ENCODE data around the gene GLRA3. TPM values are rescaled to one million over a fixed set of nuclear protein-coding genes. Genes with fewer than 3 reads are reported as not detected.

Gene GLRA3
- polyA plus RNA-seq, 3 donors = not detected

DNA sequence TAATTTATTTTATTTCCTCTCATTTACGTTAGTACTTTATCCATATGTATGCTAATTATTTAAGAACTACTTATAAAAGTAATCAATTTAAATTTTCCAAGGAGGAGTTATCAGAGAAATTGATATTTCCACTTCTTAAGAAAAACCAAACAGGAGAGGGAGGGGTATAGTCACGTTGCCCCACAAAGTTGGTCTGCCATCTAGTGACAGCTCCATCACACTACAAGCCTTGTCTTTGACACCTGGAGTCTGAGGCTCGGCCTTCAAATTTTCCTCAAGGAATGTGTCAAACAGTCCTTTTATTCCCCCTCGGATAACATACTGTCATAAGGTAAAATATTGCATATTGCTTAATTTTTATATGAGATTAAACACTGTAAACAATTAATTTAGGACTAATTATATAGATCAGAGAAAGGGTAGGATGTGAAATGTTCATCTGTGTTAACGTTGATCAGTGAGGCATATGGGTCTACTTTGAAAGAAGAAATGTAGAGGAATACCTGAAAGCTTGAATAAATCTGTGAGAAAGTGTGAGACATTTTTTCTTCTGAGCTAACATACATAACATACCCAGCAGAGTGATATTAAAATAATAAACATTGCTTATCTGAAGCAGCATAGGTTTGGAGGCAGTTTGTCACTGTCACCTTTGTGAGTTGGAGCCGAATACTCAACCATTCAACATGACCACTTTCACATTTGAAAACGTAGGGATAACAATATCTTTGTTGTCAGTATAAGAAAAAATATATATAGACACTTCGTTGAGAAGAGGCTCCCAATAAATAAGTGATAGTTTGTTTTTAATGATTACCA, 114.4 kb downstream of the GLRA3 start:
- no peak overlapping the region for H3K4me3 Mint-ChIP-seq
- no peak overlapping the region for H3K27ac Mint-ChIP-seq
- TF ChIP-seq, protein P1, sequence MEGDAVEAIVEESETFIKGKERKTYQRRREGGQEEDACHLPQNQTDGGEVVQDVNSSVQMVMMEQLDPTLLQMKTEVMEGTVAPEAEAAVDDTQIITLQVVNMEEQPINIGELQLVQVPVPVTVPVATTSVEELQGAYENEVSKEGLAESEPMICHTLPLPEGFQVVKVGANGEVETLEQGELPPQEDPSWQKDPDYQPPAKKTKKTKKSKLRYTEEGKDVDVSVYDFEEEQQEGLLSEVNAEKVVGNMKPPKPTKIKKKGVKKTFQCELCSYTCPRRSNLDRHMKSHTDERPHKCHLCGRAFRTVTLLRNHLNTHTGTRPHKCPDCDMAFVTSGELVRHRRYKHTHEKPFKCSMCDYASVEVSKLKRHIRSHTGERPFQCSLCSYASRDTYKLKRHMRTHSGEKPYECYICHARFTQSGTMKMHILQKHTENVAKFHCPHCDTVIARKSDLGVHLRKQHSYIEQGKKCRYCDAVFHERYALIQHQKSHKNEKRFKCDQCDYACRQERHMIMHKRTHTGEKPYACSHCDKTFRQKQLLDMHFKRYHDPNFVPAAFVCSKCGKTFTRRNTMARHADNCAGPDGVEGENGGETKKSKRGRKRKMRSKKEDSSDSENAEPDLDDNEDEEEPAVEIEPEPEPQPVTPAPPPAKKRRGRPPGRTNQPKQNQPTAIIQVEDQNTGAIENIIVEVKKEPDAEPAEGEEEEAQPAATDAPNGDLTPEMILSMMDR (IDR thresholded peaks at IDR 0.05) = peak; percentile 76
- H3K9me3 Mint-ChIP-seq = no peaks in the 10 kb centered on the region
- Histone ChIP-seq H3K9me3 (replicated peaks in 1 of 2; ENCODE audit: control insufficient read depth in 1 of 2, insufficient read depth in 1 of 2, low read length in 2 of 2) (no peaks in the 10 kb centered on the region), H2AFZ (ENCODE audit: insufficient read depth, low read depth, low read length, poor library complexity, severe bottlenecking) (no peak overlapping the region), H3K79me2 (ENCODE audit: insufficient read depth, low read length) (no peaks in the 10 kb centered on the region), H3K27ac (ENCODE audit: low read depth in 1 of 2, low read length in 2 of 2) (no peak overlapping the region), H3K4me3 (replicated peaks in 1 of 3; ENCODE audit: low read depth in 2 of 3, low read length in 3 of 3) (no peak overlapping the region), H3K9ac (ENCODE audit: insufficient read depth, low read length, poor library complexity, severe bottlenecking) (no peak overlapping the region), H3K4me2 (replicated peaks; ENCODE audit: extremely low read depth, low read length, poor library complexity, severe bottlenecking) (no peak overlapping the region), H4K20me1 (ENCODE audit: insufficient read depth, low read length) (no peaks in the 10 kb centered on the region), H3K4me1 (ENCODE audit: control insufficient read depth in 1 of 2, insufficient read depth in 2 of 2, low read length in 2 of 2) (no peaks in the 10 kb centered on the region), H3K36me3 (replicated peaks in 1 of 2; ENCODE audit: control insufficient read depth in 1 of 2, insufficient read depth in 2 of 2, low read length in 2 of 2) (no peaks in the 10 kb centered on the region), H3K27me3 (ENCODE audit: control insufficient read depth in 2 of 2, insufficient read depth in 2 of 2, low read length in 2 of 2) (no peaks in the 10 kb centered on the region)
- H3K4me1 Mint-ChIP-seq = no peaks in the 10 kb centered on the region
- no peaks in the 10 kb centered on the region for H3K27me3 Mint-ChIP-seq (ENCODE audit: low read depth in 3 of 3)
- intact Hi-C loops (cut with micrococcal nuclease) = loop anchor here in 1 of 2 donors (10.0 kb wide), 1 partner anchor 350 kb away; no protein-coding TSS in a partner anchor
- no CpG with 5 or more reads among the region's 8 CpGs for WGBS (ENCODE audit: insufficient coverage)
- H3K36me3 Mint-ChIP-seq = no peaks in the 10 kb centered on the region
- peak in 2 of 3 donors; percentile 5 to 13 for DNase-seq

DNA sequence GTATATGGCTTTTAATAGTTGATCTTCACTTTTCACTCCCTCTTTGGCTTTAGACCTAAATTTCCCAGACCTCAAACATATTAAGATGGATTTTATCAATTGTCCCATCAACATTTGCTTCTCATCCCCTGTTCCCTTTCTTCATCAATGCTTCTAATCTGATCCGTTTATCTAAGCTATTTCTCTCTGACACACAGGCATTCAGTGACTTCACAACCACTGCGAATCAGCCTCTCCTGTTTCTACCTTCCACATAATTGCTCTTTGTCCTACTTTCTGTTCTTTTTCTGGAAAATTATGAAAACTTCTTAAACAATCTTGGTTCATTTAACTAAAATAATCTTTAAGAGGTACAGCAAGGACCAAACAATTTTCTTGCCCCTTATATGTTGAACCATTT, 115.2 kb downstream of the GLRA3 start:
- no peaks in the 10 kb centered on the region for H3K4me1 Mint-ChIP-seq
- no peak for DNase-seq
- no peak overlapping the region for H3K4me3 Mint-ChIP-seq
- Histone ChIP-seq H3K9me3 (replicated peaks in 1 of 2; ENCODE audit: control insufficient read depth in 1 of 2, insufficient read depth in 1 of 2, low read length in 2 of 2) (no peaks in the 10 kb centered on the region), H4K20me1 (ENCODE audit: insufficient read depth, low read length) (no peaks in the 10 kb centered on the region), H3K4me2 (replicated peaks; ENCODE audit: extremely low read depth, low read length, poor library complexity, severe bottlenecking) (no peak overlapping the region), H3K4me3 (replicated peaks in 1 of 3; ENCODE audit: low read depth in 2 of 3, low read length in 3 of 3) (no peak overlapping the region), H3K27me3 (ENCODE audit: control insufficient read depth in 2 of 2, insufficient read depth in 2 of 2, low read length in 2 of 2) (no peaks in the 10 kb centered on the region), H3K4me1 (ENCODE audit: control insufficient read depth in 1 of 2, insufficient read depth in 2 of 2, low read length in 2 of 2) (no peaks in the 10 kb centered on the region), H3K27ac (ENCODE audit: low read depth in 1 of 2, low read length in 2 of 2) (no peak overlapping the region), H3K79me2 (ENCODE audit: insufficient read depth, low read length) (no peaks in the 10 kb centered on the region), H3K36me3 (replicated peaks in 1 of 2; ENCODE audit: control insufficient read depth in 1 of 2, insufficient read depth in 2 of 2, low read length in 2 of 2) (no peaks in the 10 kb centered on the region), H2AFZ (ENCODE audit: insufficient read depth, low read depth, low read length, poor library complexity, severe bottlenecking) (no peak overlapping the region), H3K9ac (ENCODE audit: insufficient read depth, low read length, poor library complexity, severe bottlenecking) (no peak overlapping the region)
- 93% methylated on average over 1 of the region's 2 CpGs for WGBS (ENCODE audit: insufficient coverage)
- H3K27ac Mint-ChIP-seq = no peak overlapping the region
- intact Hi-C loops (cut with micrococcal nuclease) = loop anchor here in 1 of 2 donors (10.0 kb wide), 1 partner anchor 349 kb away; no protein-coding TSS in a partner anchor
- TF ChIP-seq, protein P1 (IDR thresholded peaks at IDR 0.05) = no peak
- H3K36me3 Mint-ChIP-seq = no peaks in the 10 kb centered on the region
- H3K9me3 Mint-ChIP-seq = no peaks in the 10 kb centered on the region
- H3K27me3 Mint-ChIP-seq (ENCODE audit: low read depth in 3 of 3) = peaks cover 0 to 2% (median 0%) of the 10 kb centered on the region in 3 donors

All from CD14-positive monocyte (primary cell).